Skeletal muscle satellite cell (primary cell): ENCODE results near the gene FNBP1.
"Not testable (repeated sequence)": the region's sequence is repeated elsewhere in the genome, so short reads cannot be mapped to it uniquely, and the experiment has no call there.

Experiments used
- H3K27me3 ChIP-seq: 2 replicates; pipeline ENCODE4 v1.7.0; 2013; ENCODE audit warnings: low read length; ENCODE audit not compliant: control insufficient read depth, insufficient read depth
- H3K36me3 ChIP-seq: 2 replicates; pipeline ENCODE4 v1.7.0; 2013; ENCODE audit warnings: mild to moderate bottlenecking, control low read depth, low read length; ENCODE audit not compliant: insufficient read depth
- H3K4me1 ChIP-seq: 2 replicates; pipeline ENCODE4 v1.7.0; 2013; ENCODE audit warnings: low read length; ENCODE audit not compliant: control insufficient read depth, insufficient read depth
- H3K4me2 ChIP-seq: 2 replicates; pipeline ENCODE4 v1.7.0; 2013; ENCODE audit warnings: mild to moderate bottlenecking, low read length
- H3K4me3 ChIP-seq: 2 replicates; pipeline ENCODE4 v1.7.0; 2013; ENCODE audit warnings: low read length
- H3K9ac ChIP-seq: 2 replicates; pipeline ENCODE4 v1.7.0; 2013; ENCODE audit warnings: mild to moderate bottlenecking, low read depth, low read length, moderate library complexity
- H3K9me3 ChIP-seq: replicated peaks from 2 replicates; pipeline ENCODE4 v1.7.0; 2013; ENCODE audit warnings: mild to moderate bottlenecking, control low read depth, low read length

Gene FNBP1

GRCh38 chr9:129938291-129938979, 104.6 kb downstream of the FNBP1 start:
- H3K9ac ChIP-seq = no peak overlapping the region
- peaks cover 3% of the 10 kb centered on the region for H3K36me3 ChIP-seq
- H3K4me2 ChIP-seq = no peak overlapping the region
- peaks cover 4% of the 10 kb centered on the region for H3K4me1 ChIP-seq
- no peaks in the 10 kb centered on the region for H3K9me3 ChIP-seq
- H3K27me3 ChIP-seq = no peaks in the 10 kb centered on the region
- H3K4me3 ChIP-seq = no peak overlapping the region

GRCh38 chr9:129937879-129938278, 105.1 kb downstream of the FNBP1 start:
- not testable (repeated sequence) for H3K9me3 ChIP-seq, H3K27me3 ChIP-seq, H3K4me2 ChIP-seq, H3K4me1 ChIP-seq, H3K4me3 ChIP-seq, H3K9ac ChIP-seq, H3K36me3 ChIP-seq

- Histone ChIP-seq H3K9ac (no peak overlapping the region), H3K4me2 (no peak overlapping the region), H3K4me3 (no peak overlapping the region), H3K4me1 (peaks cover 9% of the 10 kb centered on the region), H3K27me3 (no peaks in the 10 kb centered on the region), H3K36me3 (no peaks in the 10 kb centered on the region), H3K9me3 (no peaks in the 10 kb centered on the region)
These were observed 106.8 kb downstream of the FNBP1 start for GRCh38 chr9:129936222-129936621.

- H3K9me3 ChIP-seq = no peaks in the 10 kb centered on the region
- H3K27me3 ChIP-seq = no peaks in the 10 kb centered on the region
- H3K4me1 ChIP-seq = peaks cover 9% of the 10 kb centered on the region
- no peak overlapping the region for H3K9ac ChIP-seq
- H3K36me3 ChIP-seq = no peaks in the 10 kb centered on the region
- no peak overlapping the region for H3K4me2 ChIP-seq
- H3K4me3 ChIP-seq = no peak overlapping the region
These were observed 108.2 kb downstream of the FNBP1 start for GRCh38 chr9:129934780-129935179.

- H3K36me3 ChIP-seq = no peaks in the 10 kb centered on the region
- H3K9ac ChIP-seq = no peak overlapping the region
- H3K9me3 ChIP-seq = no peaks in the 10 kb centered on the region
- H3K27me3 ChIP-seq = no peaks in the 10 kb centered on the region
- H3K4me2 ChIP-seq = no peak overlapping the region
- H3K4me3 ChIP-seq = no peak overlapping the region
- peaks cover 9% of the 10 kb centered on the region for H3K4me1 ChIP-seq
These were observed 108.9 kb downstream of the FNBP1 start for GRCh38 chr9:129934041-129934591.

GRCh38 chr9:129933185-129934040, 109.6 kb downstream of the FNBP1 start:
- H3K4me1 ChIP-seq = peaks cover 6% of the 10 kb centered on the region
- H3K9ac ChIP-seq = no peak overlapping the region
- no peak overlapping the region for H3K4me2 ChIP-seq
- no peaks in the 10 kb centered on the region for H3K9me3 ChIP-seq
- H3K4me3 ChIP-seq = no peak overlapping the region
- no peaks in the 10 kb centered on the region for H3K36me3 ChIP-seq
- H3K27me3 ChIP-seq = no peaks in the 10 kb centered on the region

GRCh38 chr9:129932303-129933151, 110.5 kb downstream of the FNBP1 start:
- Histone ChIP-seq H3K36me3 (no peaks in the 10 kb centered on the region), H3K4me3 (no peak overlapping the region), H3K4me2 (peak overlapping the region; percentile 20), H3K9me3 (no peaks in the 10 kb centered on the region), H3K9ac (no peak overlapping the region), H3K27me3 (no peaks in the 10 kb centered on the region), H3K4me1 (peaks cover 6% of the 10 kb centered on the region)

- no peak overlapping the region for H3K9ac ChIP-seq
- H3K4me3 ChIP-seq = no peak overlapping the region
- no peaks in the 10 kb centered on the region for H3K9me3 ChIP-seq
- H3K36me3 ChIP-seq = no peaks in the 10 kb centered on the region
- H3K27me3 ChIP-seq = no peaks in the 10 kb centered on the region
- H3K4me2 ChIP-seq = no peak overlapping the region
- H3K4me1 ChIP-seq = peaks cover 6% of the 10 kb centered on the region
These were observed 112.2 kb downstream of the FNBP1 start for GRCh38 chr9:129930743-129931142.

GRCh38 chr9:129929496-129930125, 113.4 kb downstream of the FNBP1 start:
- peaks cover 6% of the 10 kb centered on the region for H3K4me1 ChIP-seq
- H3K27me3 ChIP-seq = no peaks in the 10 kb centered on the region
- no peak overlapping the region for H3K9ac ChIP-seq
- H3K4me3 ChIP-seq = no peak overlapping the region
- H3K4me2 ChIP-seq = no peak overlapping the region
- no peaks in the 10 kb centered on the region for H3K9me3 ChIP-seq
- H3K36me3 ChIP-seq = peaks cover 4% of the 10 kb centered on the region

GRCh38 chr9:129923589-129923988, 119.4 kb downstream of the FNBP1 start:
- Histone ChIP-seq H3K4me3 (no peak overlapping the region), H3K9ac (no peak overlapping the region), H3K4me1 (no peaks in the 10 kb centered on the region), H3K4me2 (no peak overlapping the region), H3K27me3 (no peaks in the 10 kb centered on the region), H3K9me3 (no peaks in the 10 kb centered on the region), H3K36me3 (peaks cover 18% of the 10 kb centered on the region)

- Histone ChIP-seq H3K9me3 (no peaks in the 10 kb centered on the region), H3K9ac (no peak overlapping the region), H3K36me3 (peaks cover 20% of the 10 kb centered on the region), H3K4me1 (no peaks in the 10 kb centered on the region), H3K4me2 (no peak overlapping the region), H3K27me3 (no peaks in the 10 kb centered on the region), H3K4me3 (no peak overlapping the region)
These were observed 121.1 kb downstream of the FNBP1 start for GRCh38 chr9:129921905-129922304.
